Measurements from ENCODE around the gene RIPOR3.
"Not testable (repeated sequence)": the region's sequence is repeated elsewhere in the genome, so short reads cannot be mapped to it uniquely, and the experiment has no call there.

RIPOR3 gene

DNA sequence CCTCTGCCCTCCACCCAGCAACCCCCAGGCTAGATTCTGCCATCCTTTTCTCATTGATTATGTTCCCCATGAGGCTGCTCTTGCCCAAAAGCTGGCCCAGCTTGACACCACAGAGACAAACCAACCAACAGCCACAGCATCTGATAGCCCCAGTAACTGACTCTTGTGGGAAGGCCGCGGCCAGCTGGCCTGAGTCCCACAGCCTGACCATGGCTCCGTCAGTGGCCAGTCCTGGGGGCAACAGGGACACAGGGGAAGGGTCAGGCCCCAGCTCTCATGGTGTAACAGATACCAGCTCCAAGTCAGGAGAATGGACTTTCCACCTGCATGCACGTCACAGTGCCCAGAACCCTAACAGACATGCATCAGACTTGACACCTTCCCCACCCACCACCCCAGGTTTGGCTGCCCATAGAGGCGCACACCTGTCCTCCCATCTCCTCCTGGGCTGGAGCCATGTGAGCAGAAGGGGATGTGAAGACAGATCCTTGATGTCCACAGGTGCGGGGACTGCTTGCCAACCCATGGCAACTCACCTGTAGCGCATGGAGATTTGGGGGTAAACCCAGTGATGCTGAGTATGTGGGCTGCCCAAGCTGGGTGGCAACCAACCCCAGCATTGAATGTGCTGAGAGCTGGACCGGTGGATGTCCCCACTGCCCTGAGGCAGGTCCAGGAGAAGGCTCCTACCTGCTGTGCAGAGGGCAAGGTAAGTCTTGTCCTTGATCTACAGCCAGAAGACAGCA lies 18.8 kb downstream of the RIPOR3 start:
- TF ChIP-seq, protein P1, sequence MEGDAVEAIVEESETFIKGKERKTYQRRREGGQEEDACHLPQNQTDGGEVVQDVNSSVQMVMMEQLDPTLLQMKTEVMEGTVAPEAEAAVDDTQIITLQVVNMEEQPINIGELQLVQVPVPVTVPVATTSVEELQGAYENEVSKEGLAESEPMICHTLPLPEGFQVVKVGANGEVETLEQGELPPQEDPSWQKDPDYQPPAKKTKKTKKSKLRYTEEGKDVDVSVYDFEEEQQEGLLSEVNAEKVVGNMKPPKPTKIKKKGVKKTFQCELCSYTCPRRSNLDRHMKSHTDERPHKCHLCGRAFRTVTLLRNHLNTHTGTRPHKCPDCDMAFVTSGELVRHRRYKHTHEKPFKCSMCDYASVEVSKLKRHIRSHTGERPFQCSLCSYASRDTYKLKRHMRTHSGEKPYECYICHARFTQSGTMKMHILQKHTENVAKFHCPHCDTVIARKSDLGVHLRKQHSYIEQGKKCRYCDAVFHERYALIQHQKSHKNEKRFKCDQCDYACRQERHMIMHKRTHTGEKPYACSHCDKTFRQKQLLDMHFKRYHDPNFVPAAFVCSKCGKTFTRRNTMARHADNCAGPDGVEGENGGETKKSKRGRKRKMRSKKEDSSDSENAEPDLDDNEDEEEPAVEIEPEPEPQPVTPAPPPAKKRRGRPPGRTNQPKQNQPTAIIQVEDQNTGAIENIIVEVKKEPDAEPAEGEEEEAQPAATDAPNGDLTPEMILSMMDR (IDR thresholded peaks at IDR 0.05; ENCODE audit: poor library complexity, severe bottlenecking), result no peak
- ATAC-seq (ENCODE audit: low read depth), result no peak
- DNase-seq (ENCODE audit: low spot score), result no peak
- peaks cover 7% of the 10 kb centered on the region for H3K4me1 ChIP-seq (ENCODE audit: insufficient read depth, poor library complexity, severe bottlenecking)
- H3K9me3 ChIP-seq (ENCODE audit: severe bottlenecking), result no peaks in the 10 kb centered on the region
- H3K36me3 ChIP-seq (ENCODE audit: low read depth), result no peaks in the 10 kb centered on the region
- H3K4me3 ChIP-seq (ENCODE audit: severe bottlenecking), result no peak overlapping the region
- H3K27ac ChIP-seq (ENCODE audit: poor library complexity, severe bottlenecking), result no peak overlapping the region
- no peaks in the 10 kb centered on the region for H3K27me3 ChIP-seq (ENCODE audit: insufficient read depth, poor library complexity, severe bottlenecking)

DNA sequence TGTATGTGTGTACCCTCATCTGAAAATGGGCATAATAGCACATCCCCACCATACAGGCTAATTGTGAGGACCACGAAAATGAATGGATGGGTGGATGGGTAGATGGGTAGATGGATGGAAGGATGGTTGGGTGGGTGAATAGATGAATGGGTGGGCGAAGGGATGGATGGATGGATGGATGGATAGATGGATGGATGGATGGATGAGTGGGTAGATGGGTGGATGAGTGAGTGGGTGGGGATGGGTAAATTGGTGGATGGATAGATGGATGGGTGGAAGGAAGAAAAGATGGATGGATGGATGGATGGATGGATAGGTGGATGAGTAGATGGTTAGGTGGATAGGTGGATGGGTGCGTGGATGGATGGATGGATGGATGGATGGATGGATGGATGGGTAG lies 19.7 kb downstream of the RIPOR3 start:
- ATAC-seq (ENCODE audit: low read depth), result no peak

DNA sequence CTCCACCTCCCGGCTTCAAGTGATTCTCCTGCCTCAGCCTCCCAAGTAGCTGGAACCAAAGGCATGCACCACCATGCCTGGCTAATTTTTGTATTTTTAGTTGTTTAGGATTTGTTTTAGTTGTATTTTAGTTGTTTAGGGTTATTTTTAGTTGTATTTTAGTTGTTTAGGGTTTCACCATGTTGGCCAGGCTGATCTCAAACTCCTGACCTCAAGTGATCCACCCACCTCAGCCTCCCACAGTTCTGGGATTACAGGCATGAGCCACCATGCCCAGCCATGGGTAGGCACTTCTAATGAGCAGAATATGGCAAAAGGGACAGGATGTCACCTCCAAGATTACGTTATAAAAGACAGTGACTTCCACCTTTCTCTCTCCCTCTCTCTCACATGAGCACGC lies 20.3 kb downstream of the RIPOR3 start:
- H3K27me3 ChIP-seq (ENCODE audit: insufficient read depth, poor library complexity, severe bottlenecking); H3K4me3 ChIP-seq (ENCODE audit: severe bottlenecking); DNase-seq (ENCODE audit: low spot score); H3K9me3 ChIP-seq (ENCODE audit: severe bottlenecking); H3K27ac ChIP-seq (ENCODE audit: poor library complexity, severe bottlenecking); ATAC-seq (ENCODE audit: low read depth); H3K4me1 ChIP-seq (ENCODE audit: insufficient read depth, poor library complexity, severe bottlenecking); H3K36me3 ChIP-seq (ENCODE audit: low read depth): not testable (repeated sequence)

More for the DNA sequence above, 19.7 kb downstream of the RIPOR3 start:
- TF ChIP-seq, protein P1 (IDR thresholded peaks at IDR 0.05; ENCODE audit: poor library complexity, severe bottlenecking), result no peak
- peaks cover 7% of the 10 kb centered on the region for H3K4me1 ChIP-seq (ENCODE audit: insufficient read depth, poor library complexity, severe bottlenecking)
- no peak overlapping the region for H3K4me3 ChIP-seq (ENCODE audit: severe bottlenecking)
- DNase-seq (ENCODE audit: low spot score), result no peak
- H3K36me3 ChIP-seq (ENCODE audit: low read depth), result no peaks in the 10 kb centered on the region
- H3K27ac ChIP-seq (ENCODE audit: poor library complexity, severe bottlenecking), result no peak overlapping the region
- H3K9me3 ChIP-seq (ENCODE audit: severe bottlenecking), result no peaks in the 10 kb centered on the region
- H3K27me3 ChIP-seq (ENCODE audit: insufficient read depth, poor library complexity, severe bottlenecking), result no peaks in the 10 kb centered on the region

DNA sequence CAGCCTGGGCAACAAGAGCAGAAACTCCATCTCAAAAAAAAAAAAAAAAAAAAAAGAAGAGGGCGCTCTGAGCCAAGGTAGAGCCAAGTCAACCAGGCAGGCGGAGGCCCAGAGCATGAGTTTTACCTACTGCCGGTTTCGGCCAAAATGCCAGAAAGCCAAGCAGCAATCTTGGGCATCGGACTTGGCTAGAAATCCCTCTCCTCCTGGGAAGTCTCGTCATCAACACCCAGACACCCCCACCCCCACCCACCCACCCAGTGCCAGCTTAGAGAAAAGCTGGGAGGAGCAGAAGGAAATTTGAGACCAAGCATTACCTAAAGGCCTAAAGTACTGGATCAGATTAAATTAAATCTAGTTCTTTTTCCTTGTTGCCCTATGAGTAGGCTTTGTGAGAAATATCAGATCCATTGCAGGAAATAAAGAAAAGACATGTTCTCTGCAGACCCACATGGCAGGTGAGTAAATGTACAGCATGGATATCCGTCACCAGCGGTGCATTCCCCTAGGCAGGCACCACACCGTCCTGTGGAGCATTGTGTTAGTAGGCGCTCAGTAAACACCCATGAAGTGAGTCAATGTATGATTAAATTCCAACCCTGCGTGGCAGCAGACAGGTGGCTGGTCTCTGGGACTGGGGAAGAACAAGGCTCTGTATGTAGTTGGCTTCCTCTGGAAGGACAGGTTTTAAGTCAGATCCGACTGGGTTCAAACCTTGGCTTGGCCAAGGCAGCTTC lies 21.0 kb downstream of the RIPOR3 start:
- TF ChIP-seq, protein P1 (IDR thresholded peaks at IDR 0.05; ENCODE audit: poor library complexity, severe bottlenecking), result no peak
- Histone ChIP-seq H3K9me3 (ENCODE audit: severe bottlenecking) (no peaks in the 10 kb centered on the region), H3K27me3 (ENCODE audit: insufficient read depth, poor library complexity, severe bottlenecking) (no peaks in the 10 kb centered on the region), H3K36me3 (ENCODE audit: low read depth) (no peaks in the 10 kb centered on the region), H3K27ac (ENCODE audit: poor library complexity, severe bottlenecking) (peak overlapping the region; percentile 0), H3K4me3 (ENCODE audit: severe bottlenecking) (no peak overlapping the region), H3K4me1 (ENCODE audit: insufficient read depth, poor library complexity, severe bottlenecking) (peaks cover 7% of the 10 kb centered on the region)
- DNase-seq (ENCODE audit: low spot score) (peak; percentile 90), ATAC-seq (ENCODE audit: low read depth) (peak; percentile 99)

DNA sequence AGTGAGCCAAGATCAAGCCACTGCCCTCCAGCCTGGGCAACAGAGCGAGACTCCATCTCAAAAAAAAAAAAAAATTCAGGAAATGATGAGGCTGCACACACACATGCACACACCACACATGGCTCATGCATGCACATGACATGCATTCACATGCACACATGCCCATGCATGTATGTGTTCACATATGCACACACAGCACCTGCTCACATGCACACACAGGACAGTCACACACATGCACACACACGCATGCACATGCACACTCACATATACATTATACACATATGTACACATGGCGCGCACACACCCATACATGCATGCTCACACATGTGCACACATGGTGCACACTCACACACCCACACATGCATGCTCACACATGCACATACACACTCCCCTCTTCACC lies 22.5 kb downstream of the RIPOR3 start:
- Histone ChIP-seq H3K27me3 (ENCODE audit: insufficient read depth, poor library complexity, severe bottlenecking) (no peaks in the 10 kb centered on the region), H3K9me3 (ENCODE audit: severe bottlenecking) (no peaks in the 10 kb centered on the region), H3K4me3 (ENCODE audit: severe bottlenecking) (no peak overlapping the region), H3K36me3 (ENCODE audit: low read depth) (no peaks in the 10 kb centered on the region), H3K4me1 (ENCODE audit: insufficient read depth, poor library complexity, severe bottlenecking) (peaks cover 7% of the 10 kb centered on the region), H3K27ac (ENCODE audit: poor library complexity, severe bottlenecking) (no peak overlapping the region)
- ATAC-seq (ENCODE audit: low read depth) (no peak), DNase-seq (ENCODE audit: low spot score) (no peak)
- TF ChIP-seq, protein P1 (IDR thresholded peaks at IDR 0.05; ENCODE audit: poor library complexity, severe bottlenecking), result no peak
